IMR-90 (cell line): ENCODE results near the gene RAD51B. TPM values are rescaled to one million over a fixed set of nuclear protein-coding genes. Genes with fewer than 3 reads are reported as not detected.

Experiments used
- CEBPB ChIP-seq: IDR thresholded peaks from 2 replicates; pipeline ENCODE4 v1.6.1; 2012; ENCODE audit warnings: low read depth, low read length, improper control_type of control experiment
- MAFK ChIP-seq: IDR thresholded peaks from 2 replicates; pipeline ENCODE4 v1.6.1; 2012; ENCODE audit warnings: low read depth, low read length, improper control_type of control experiment
- RCOR1 ChIP-seq: IDR thresholded peaks from 2 replicates; pipeline ENCODE4 v1.6.1; 2012; ENCODE audit warnings: mild to moderate bottlenecking, low read length, improper control_type of control experiment; ENCODE audit not compliant: insufficient replicate concordance
- polyA plus RNA-seq, 3 experiments: library from polyadenylated mRNA; depleted of rRNA; stranded (reverse); fragments of >200 nt; gene quantifications; 2 replicates each; pipeline ENCODE4 v1.2.3, GENCODE V29; 2012; ENCODE audit warnings: low replicate concordance in 1 of 3
- total RNA-seq: library from RNA; depleted of rRNA; stranded (reverse); fragments of >200 nt; gene quantifications from 2 replicates; pipeline ENCODE4 v1.2.3, GENCODE V29; 2012

Gene RAD51B
- total and polyA plus RNA-seq, 2 of the 4 experiments (the other 2 are of a cell fraction): 5.1 to 18.8 TPM

GRCh38 chr14:68245146-68246073 lies 425.8 kb downstream of the RAD51B start (continued):
- TF ChIP-seq RCOR1 (no peak), CEBPB (no peak), MAFK (no peak)
